ENCODE results near the gene SOX4.

DNA sequence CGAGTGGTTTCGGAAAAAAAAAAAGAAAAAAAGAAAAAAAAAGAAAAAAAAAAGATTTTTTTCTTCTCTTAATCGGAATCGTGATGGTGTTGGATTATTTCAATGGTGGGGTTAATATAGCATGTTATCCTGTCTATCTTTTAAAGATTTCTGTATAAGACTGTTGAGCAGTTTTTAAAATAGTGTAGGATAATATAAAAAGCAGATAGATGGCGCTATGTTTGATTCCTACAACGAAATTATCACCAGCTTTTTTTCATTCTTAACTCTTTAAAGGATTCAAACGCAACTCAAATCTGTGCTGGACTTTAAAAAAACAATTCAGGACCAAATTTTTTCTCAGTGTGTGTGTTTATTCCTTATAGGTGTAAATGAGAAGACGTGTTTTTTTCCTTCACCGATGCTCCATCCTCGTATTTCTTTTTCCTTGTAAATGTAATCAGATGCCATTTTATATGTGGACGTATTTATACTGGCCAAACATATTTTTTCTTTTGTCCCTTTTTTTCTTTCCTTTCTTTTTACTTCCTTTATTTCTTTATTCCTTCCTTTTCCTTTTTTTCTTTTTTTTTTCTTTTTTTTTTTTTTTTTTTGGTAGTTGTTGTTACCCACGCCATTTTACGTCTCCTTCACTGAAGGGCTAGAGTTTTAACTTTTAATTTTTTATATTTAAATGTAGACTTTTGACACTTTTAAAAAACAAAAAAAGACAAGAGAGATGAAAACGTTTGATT, 3.6 kb downstream of the SOX4 start:
- no peak for TF ChIP-seq ZFP3 (CRISPR knock-in tag; IDR thresholded peaks at IDR 0.05)
- TF ChIP-seq ESRRG (CRISPR knock-in tag; IDR thresholded peaks at IDR 0.05): no peak
